ENCODE results near the gene SNRPD2.
A peak's percentile ranks its signal among the peaks of the same experiment; 100 is the strongest.

The SNRPD2 gene

GRCh38 chr19:45643024-45643926 lies 48.5 kb downstream of the SNRPD2 start:
- TF ChIP-seq CTCF (IDR thresholded peaks at IDR 0.05; ENCODE audit: insufficient read depth, low read depth, low read length, missing control alignments) = peak; percentile 99
- peak overlapping the region; percentile 77 for H3K4me3 ChIP-seq (ENCODE audit: low read depth, low read length)
- peak; percentile 96 for DNase-seq (ENCODE audit: low read depth)

- no peak for TF ChIP-seq CTCF (IDR thresholded peaks at IDR 0.05; ENCODE audit: insufficient read depth, low read depth, low read length, missing control alignments)
- peak overlapping the region; percentile 77 for H3K4me3 ChIP-seq (ENCODE audit: low read depth, low read length)
- peak; percentile 98 for DNase-seq (ENCODE audit: low read depth)
Observed at GRCh38 chr19:45641274-45642105, 50.3 kb downstream of the SNRPD2 start.

GRCh38 chr19:45640849-45641273 lies 50.9 kb downstream of the SNRPD2 start:
- no peak for TF ChIP-seq CTCF (IDR thresholded peaks at IDR 0.05; ENCODE audit: insufficient read depth, low read depth, low read length, missing control alignments)
- H3K4me3 ChIP-seq (ENCODE audit: low read depth, low read length) = peak overlapping the region; percentile 77
- peak; percentile 83 for DNase-seq (ENCODE audit: low read depth)

- DNase-seq (ENCODE audit: low read depth) = peak; percentile 68
- TF ChIP-seq CTCF (IDR thresholded peaks at IDR 0.05; ENCODE audit: insufficient read depth, low read depth, low read length, missing control alignments) = peak; percentile 48
- H3K4me3 ChIP-seq (ENCODE audit: low read depth, low read length) = peak within 1 kb of the TSS; percentile 94
Observed at GRCh38 chr19:45638930-45639729, 52.6 kb downstream of the SNRPD2 start, which contains the start of gene EML2. EML2 (minus strand) TSS chr19:45639397; CDS start chr19:45639376, 21 bp downstream.

GRCh38 chr19:45637890-45638667 lies 53.7 kb downstream of the SNRPD2 start:
- peak overlapping the region; percentile 94 for H3K4me3 ChIP-seq (ENCODE audit: low read depth, low read length)
- TF ChIP-seq CTCF (IDR thresholded peaks at IDR 0.05; ENCODE audit: insufficient read depth, low read depth, low read length, missing control alignments) = no peak
- DNase-seq (ENCODE audit: low read depth) = no peak
